GM20000 (cell line): ENCODE data around the gene TUBE1.
A peak's percentile ranks its signal among the peaks of the same experiment; 100 is the strongest.

Experiments used
- DNase-seq: peaks from one replicate; pipeline ENCODE4 v3.0.0; 2012; ENCODE audit warnings: low spot score
- TF ChIP-seq, protein P1 (sequence below): IDR thresholded peaks from 2 replicates; pipeline ENCODE4 v1.5.1; 2012; ENCODE audit warnings: mild to moderate bottlenecking, control low read depth; ENCODE audit errors: extremely low read depth, missing control alignments

TUBE1 gene

GRCh38 chr6:112096901-112097300, 9.6 kb upstream of the TUBE1 start:
- TF ChIP-seq, protein P1, sequence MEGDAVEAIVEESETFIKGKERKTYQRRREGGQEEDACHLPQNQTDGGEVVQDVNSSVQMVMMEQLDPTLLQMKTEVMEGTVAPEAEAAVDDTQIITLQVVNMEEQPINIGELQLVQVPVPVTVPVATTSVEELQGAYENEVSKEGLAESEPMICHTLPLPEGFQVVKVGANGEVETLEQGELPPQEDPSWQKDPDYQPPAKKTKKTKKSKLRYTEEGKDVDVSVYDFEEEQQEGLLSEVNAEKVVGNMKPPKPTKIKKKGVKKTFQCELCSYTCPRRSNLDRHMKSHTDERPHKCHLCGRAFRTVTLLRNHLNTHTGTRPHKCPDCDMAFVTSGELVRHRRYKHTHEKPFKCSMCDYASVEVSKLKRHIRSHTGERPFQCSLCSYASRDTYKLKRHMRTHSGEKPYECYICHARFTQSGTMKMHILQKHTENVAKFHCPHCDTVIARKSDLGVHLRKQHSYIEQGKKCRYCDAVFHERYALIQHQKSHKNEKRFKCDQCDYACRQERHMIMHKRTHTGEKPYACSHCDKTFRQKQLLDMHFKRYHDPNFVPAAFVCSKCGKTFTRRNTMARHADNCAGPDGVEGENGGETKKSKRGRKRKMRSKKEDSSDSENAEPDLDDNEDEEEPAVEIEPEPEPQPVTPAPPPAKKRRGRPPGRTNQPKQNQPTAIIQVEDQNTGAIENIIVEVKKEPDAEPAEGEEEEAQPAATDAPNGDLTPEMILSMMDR = no peak

DNA sequence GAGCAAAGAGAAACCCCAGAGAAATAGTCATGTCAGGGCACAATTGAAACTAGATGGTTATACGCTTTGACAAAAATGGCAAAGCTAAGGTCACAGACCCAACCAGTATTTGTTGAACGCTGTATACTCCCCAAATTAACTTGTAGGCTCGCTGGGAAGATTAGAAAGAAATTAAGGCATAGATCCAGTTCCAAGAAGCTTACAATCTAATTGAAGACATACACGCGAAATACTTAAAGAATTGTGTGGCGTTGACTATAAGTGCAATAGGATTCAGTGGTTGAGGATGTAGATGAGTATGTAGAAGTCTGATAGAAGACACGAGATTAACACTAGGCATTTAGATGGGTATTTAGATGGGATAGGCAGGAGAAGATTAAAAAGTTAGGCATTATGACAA, 634 bp upstream of the TUBE1 start:
- TF ChIP-seq, protein P1 = no peak
- DNase-seq = no peak

More at GRCh38 chr6:112096901-112097300, 9.6 kb upstream of the TUBE1 start:
- DNase-seq = no peak

DNA sequence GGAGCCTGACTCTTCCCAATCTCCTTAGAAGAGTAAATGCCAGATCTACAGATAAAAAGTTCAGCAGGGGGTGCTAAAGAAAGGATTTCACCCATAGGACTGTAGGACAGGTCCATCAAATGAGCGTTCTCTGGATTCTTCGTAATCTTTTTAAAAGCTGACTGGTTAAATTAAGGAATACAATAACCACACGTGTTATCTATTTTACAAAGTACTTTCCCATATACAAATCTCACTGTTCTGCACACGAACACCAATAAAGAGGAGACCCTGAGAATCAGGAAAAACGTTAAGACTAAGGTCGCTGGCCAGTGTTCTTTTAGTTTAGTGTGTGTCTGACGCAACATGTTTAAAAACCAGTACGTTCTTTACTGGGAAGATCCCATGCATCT, 542 bp downstream of the TUBE1 start:
- peak; percentile 36 for DNase-seq
- TF ChIP-seq, protein P1 = no peak

GRCh38 chr6:112085286-112086065, 1.8 kb downstream of the TUBE1 start:
- no peak for DNase-seq
- TF ChIP-seq, protein P1 = no peak

GRCh38 chr6:112081569-112081968, 5.7 kb downstream of the TUBE1 start:
- TF ChIP-seq, protein P1 = no peak
- no peak for DNase-seq

GRCh38 chr6:112066606-112067005, 20.7 kb downstream of the TUBE1 start:
- no peak for DNase-seq
- TF ChIP-seq, protein P1 = no peak

DNA sequence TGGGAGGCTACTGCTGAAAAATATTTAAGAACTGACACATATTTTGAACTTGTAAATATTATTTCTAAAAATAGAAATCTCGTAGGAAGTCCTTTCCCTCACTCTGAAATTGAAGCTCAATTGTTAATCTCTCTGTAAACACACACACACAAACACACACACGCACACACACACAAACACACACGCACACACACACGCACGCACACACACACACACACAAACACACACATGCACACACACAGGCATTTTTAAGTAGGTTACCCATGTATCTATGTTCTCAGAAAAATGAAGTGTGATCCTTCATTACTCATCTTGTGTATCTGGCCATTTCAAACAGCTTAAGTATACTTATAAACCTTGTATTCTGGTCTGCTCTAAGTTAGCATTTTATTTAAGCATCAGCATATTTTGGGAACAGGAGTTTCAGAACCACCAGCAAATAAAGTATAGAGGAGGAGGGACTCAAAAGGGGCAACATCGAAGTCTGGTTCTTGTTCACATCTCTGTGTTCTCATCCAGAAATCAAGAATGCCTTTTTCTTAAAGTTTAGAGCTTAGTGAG, 21.8 kb downstream of the TUBE1 start:
- TF ChIP-seq, protein P1 = no peak
- no peak for DNase-seq
